Parathyroid adenoma (tissue), 2 donors: ENCODE data around the gene NOC4L.

Experiments used
- H2AFZ ChIP-seq: fragments of 300-600 bp; sonication (generic); one replicate; pipeline ENCODE4 v1.7.0; 2017; ENCODE audit warnings: antibody characterized with exemption, mild to moderate bottlenecking
- H3K27ac ChIP-seq: fragments of 300-600 bp; sonication (generic); one replicate; pipeline ENCODE4 v1.7.0; 2017
- H3K27me3 ChIP-seq: fragments of 300-600 bp; sonication (generic); one replicate; pipeline ENCODE4 v1.7.0; 2017; ENCODE audit warnings: low read length; ENCODE audit not compliant: control insufficient read depth, insufficient read depth
- H3K36me3 ChIP-seq: fragments of 300-600 bp; sonication (generic); one replicate; pipeline ENCODE4 v1.7.0; 2017; ENCODE audit warnings: low read length; ENCODE audit not compliant: control insufficient read depth, insufficient read depth
- H3K4me1 ChIP-seq: fragments of 300-600 bp; sonication (generic); one replicate; pipeline ENCODE4 v1.7.0; 2017; ENCODE audit warnings: control low read depth
- H3K4me2 ChIP-seq: fragments of 300-600 bp; sonication (generic); one replicate; pipeline ENCODE4 v1.7.0; 2017; ENCODE audit warnings: low read length
- H3K4me3 ChIP-seq: fragments of 300-600 bp; sonication (generic); one replicate; pipeline ENCODE4 v1.7.0; 2017; ENCODE audit warnings: low read depth, low read length
- H3K79me2 ChIP-seq: fragments of 300-600 bp; sonication (generic); one replicate; pipeline ENCODE4 v1.7.0; 2017; ENCODE audit warnings: control low read depth
- H3K9ac ChIP-seq: fragments of 300-600 bp; sonication (generic); one replicate; pipeline ENCODE4 v1.7.0; 2017; ENCODE audit warnings: mild to moderate bottlenecking
- H3K9me3 ChIP-seq: fragments of 300-600 bp; sonication (generic); one replicate; pipeline ENCODE4 v1.7.0; 2017; ENCODE audit warnings: low read length; ENCODE audit not compliant: control insufficient read depth
- TF ChIP-seq, protein P1 (sequence below): fragments of 300-600 bp; sonication (generic); IDR thresholded peaks from one replicate; pipeline ENCODE4 v1.7.0; 2017; ENCODE audit warnings: antibody characterized with exemption, mild to moderate bottlenecking
- donor health status: primary hyperparathyroidism.

Gene NOC4L

GRCh38 chr12:132166093-132166492 is 21.8 kb downstream of the NOC4L start:
- Histone ChIP-seq H3K9ac (no peak overlapping the region), H2AFZ (no peak overlapping the region), H3K4me2 (no peak overlapping the region), H3K36me3 (no peaks in the 10 kb centered on the region), H3K9me3 (no peaks in the 10 kb centered on the region), H3K79me2 (no peaks in the 10 kb centered on the region), H3K4me3 (no peak overlapping the region), H3K27me3 (no peaks in the 10 kb centered on the region), H3K27ac (no peak overlapping the region), H3K4me1 (no peaks in the 10 kb centered on the region)
- TF ChIP-seq, protein P1, sequence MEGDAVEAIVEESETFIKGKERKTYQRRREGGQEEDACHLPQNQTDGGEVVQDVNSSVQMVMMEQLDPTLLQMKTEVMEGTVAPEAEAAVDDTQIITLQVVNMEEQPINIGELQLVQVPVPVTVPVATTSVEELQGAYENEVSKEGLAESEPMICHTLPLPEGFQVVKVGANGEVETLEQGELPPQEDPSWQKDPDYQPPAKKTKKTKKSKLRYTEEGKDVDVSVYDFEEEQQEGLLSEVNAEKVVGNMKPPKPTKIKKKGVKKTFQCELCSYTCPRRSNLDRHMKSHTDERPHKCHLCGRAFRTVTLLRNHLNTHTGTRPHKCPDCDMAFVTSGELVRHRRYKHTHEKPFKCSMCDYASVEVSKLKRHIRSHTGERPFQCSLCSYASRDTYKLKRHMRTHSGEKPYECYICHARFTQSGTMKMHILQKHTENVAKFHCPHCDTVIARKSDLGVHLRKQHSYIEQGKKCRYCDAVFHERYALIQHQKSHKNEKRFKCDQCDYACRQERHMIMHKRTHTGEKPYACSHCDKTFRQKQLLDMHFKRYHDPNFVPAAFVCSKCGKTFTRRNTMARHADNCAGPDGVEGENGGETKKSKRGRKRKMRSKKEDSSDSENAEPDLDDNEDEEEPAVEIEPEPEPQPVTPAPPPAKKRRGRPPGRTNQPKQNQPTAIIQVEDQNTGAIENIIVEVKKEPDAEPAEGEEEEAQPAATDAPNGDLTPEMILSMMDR = no peak

DNA sequence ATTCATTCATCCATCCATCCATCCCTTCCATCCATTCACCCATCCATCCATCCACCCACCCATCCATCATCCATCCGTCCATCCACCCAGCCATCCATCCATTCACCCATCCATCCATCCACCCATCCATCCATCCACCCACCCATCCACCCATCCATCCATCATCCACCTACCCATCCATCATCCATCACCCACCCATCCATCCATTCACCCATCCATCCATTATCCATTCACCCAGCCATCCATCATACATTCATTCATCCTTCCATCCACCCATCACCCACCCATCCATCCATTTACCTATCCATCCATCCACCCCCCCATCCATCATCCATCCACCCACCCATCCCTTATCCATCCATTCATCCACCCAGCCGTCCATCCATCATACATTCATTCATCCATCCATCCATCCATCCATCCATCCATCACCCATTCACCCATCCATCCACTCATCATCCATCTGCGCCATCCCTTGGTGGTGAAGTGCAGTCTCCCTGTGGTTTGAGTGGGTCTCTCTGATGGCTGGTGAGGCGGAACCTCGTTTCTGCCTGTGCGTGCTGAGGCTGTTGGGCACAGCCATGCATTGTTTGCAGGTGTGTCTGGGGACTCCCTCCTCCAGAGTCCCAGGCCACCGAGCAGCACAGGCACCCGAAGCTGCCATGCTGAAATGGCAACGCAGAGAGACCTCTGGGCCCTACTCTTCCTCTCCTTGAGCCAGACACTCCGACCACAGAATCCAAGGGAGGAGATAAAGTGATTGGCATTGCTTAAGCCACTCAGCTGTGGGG is 22.7 kb downstream of the NOC4L start:
- Histone ChIP-seq H3K27ac (no peak overlapping the region), H3K79me2 (no peaks in the 10 kb centered on the region), H3K9me3 (no peaks in the 10 kb centered on the region), H2AFZ (no peak overlapping the region), H3K36me3 (no peaks in the 10 kb centered on the region), H3K4me2 (no peak overlapping the region), H3K27me3 (no peaks in the 10 kb centered on the region), H3K9ac (no peak overlapping the region), H3K4me1 (no peaks in the 10 kb centered on the region), H3K4me3 (no peak overlapping the region)
- TF ChIP-seq, protein P1 = no peak

DNA sequence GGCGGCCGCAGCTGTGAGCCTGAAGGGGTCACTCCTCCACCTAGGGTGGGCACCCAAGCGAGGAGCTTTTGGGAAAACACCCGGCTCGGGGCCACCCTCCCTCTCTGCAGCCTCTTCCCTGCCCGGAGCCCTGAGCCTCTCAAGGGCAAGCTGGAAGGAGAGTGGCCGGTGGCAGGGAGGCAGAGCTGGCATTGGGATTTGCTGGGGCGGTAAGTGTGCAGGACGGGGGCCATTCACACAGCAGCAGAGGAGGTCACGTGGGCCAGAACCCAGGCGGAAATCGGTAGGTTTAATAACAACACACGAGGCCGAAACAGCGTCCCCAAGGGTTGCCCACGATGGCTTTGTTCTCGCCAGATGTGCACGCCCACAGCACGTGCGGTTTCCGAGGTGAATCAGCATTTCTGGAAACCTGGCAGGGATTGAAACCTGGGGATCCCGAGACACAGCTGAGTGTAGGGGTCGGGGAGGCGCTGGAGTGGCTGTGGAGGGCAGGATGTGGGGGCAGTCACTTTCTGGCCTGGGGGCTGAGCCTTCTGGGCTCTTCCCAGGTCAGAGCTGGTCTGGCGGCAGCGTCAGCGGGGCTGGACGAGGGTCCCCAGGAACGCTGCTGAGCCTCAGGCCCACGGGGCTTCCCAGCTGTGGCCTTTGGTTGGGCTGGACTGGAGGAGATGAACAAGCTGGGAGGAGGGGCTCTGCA is 23.5 kb downstream of the NOC4L start:
- Histone ChIP-seq H2AFZ (no peak overlapping the region), H3K4me2 (no peak overlapping the region), H3K4me3 (no peak overlapping the region), H3K79me2 (no peaks in the 10 kb centered on the region), H3K36me3 (no peaks in the 10 kb centered on the region), H3K9ac (no peak overlapping the region), H3K27ac (no peak overlapping the region), H3K4me1 (no peaks in the 10 kb centered on the region), H3K9me3 (no peaks in the 10 kb centered on the region), H3K27me3 (no peaks in the 10 kb centered on the region)
- TF ChIP-seq, protein P1 = no peak

DNA sequence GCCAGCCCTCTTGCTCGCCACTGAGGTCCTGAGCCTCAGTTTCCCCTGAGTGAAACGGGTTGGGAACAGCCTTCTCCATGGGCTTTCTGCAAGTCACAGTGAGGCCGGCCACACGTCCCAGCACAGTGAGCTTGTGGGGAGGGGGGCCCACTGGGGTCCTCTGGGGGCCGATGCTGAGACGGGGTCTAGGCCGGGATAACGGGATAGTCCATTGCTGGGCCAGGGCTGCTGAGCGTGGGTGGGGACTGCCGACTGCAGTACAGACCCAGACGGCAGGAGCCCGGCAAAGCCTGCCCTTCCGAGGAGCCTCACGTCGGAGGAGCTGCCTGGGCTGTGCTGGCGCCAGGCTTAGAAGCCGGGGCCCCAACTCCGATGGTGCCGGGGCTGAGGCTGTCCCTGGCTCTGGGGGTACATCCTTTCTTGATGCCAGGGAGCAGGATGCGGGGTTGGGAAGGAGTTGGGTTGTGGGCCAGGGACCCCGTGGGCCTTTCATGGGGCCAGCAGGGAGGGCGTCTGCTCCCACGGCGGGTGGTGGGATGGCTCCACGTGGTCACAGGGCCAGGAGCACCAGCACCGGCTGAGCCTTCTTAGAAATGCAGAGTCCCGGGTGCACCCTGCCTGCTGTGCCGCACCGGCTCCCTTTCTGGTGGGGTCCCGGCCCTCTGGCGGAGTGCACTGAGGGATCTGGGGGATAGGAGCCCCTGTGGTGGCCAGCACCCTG is 24.2 kb downstream of the NOC4L start:
- Histone ChIP-seq H3K4me2 (no peak overlapping the region), H3K27me3 (no peaks in the 10 kb centered on the region), H3K9ac (no peak overlapping the region), H3K9me3 (no peaks in the 10 kb centered on the region), H3K36me3 (no peaks in the 10 kb centered on the region), H3K4me3 (no peak overlapping the region), H3K79me2 (no peaks in the 10 kb centered on the region), H2AFZ (no peak overlapping the region), H3K4me1 (no peaks in the 10 kb centered on the region), H3K27ac (no peak overlapping the region)
- TF ChIP-seq, protein P1 = no peak
